Suprapubic skin (tissue), 3 donors: ENCODE results near the gene FBXO36.

ENCODE experiments used
- CTCF ChIP-seq, 2 donors: fragments of 200-600 bp in 1 of 2; fragments of 450-650 bp in 1 of 2; sonication (generic) in 1 of 2; IDR thresholded peaks; one replicate each; pipeline ENCODE4 v1.5.1; 2016 to 2019; ENCODE audit warnings: antibody characterized with exemption in 2 of 2, mild to moderate bottlenecking in 1 of 2, moderate library complexity in 1 of 2
- POLR2A ChIP-seq, 2 donors: fragments of 450-650 bp; IDR thresholded peaks; one replicate each; pipeline ENCODE4 v1.6.1; 2017; ENCODE audit warnings: antibody characterized with exemption in 2 of 2, mild to moderate bottlenecking in 2 of 2, moderate library complexity in 2 of 2

- TF ChIP-seq CTCF (IDR thresholded peaks at IDR 0.05) (no peak), POLR2A (IDR thresholded peaks at IDR 0.05) (no peak)
These were observed 30.0 kb downstream of the FBXO36 start for GRCh38 chr2:229952256-229952835.
